Large intestine (tissue), 3 donors: ENCODE results near the gene GAGE12G. TPM values are rescaled to one million over a fixed set of nuclear protein-coding genes. Genes with fewer than 3 reads are reported as not detected.
"Not testable (repeated sequence)": the region's sequence is repeated elsewhere in the genome, so short reads cannot be mapped to it uniquely, and the experiment has no call there.

Source experiments
- DNase-seq, 2 donors: peaks; one replicate each; pipeline versions ENCODE4 v3.0.0 to v3.0.0-alpha.2; 2013
- H3K27ac ChIP-seq: one replicate; pipeline ENCODE4 v1.5.1; 2013; ENCODE audit warnings: low read length
- H3K27me3 ChIP-seq: 2 replicates; pipeline ENCODE4 v1.6.1; 2013; ENCODE audit warnings: low read length; ENCODE audit not compliant: control insufficient read depth, insufficient read depth
- H3K36me3 ChIP-seq: 2 replicates; pipeline ENCODE4 v1.6.1; 2013; ENCODE audit warnings: low read length; ENCODE audit not compliant: control insufficient read depth, insufficient read depth
- H3K4me1 ChIP-seq: one replicate; pipeline ENCODE4 v1.6.1; 2013; ENCODE audit warnings: low read length; ENCODE audit not compliant: control insufficient read depth, insufficient read depth
- H3K4me3 ChIP-seq: one replicate; pipeline ENCODE4 v1.5.1; 2013; ENCODE audit warnings: low read length
- H3K9me3 ChIP-seq: one replicate; pipeline ENCODE4 v1.6.1; 2013; ENCODE audit warnings: mild to moderate bottlenecking, low read depth, low read length, moderate library complexity; ENCODE audit not compliant: control insufficient read depth
- WGBS: methylation state at CpG from one replicate; pipeline ENCODE4 v1.1.5; 2013; ENCODE audit warnings: low lambda C conversion rate; ENCODE audit not compliant: insufficient coverage; 5-methylcytosine and 5-hydroxymethylcytosine counted together
- polyA plus RNA-seq: library from polyadenylated mRNA; unstranded; fragments of 120-200 nt; gene quantifications from one replicate; pipeline ENCODE4 v1.2.1, GENCODE V29; 2013

The GAGE12G gene
- polyA plus RNA-seq, 1 donor, result not detected

GRCh38 chrX:49590488-49590887 is 20.3 kb downstream of the GAGE12G start:
- not testable (repeated sequence) for H3K27me3 ChIP-seq, H3K4me1 ChIP-seq, H3K36me3 ChIP-seq, H3K9me3 ChIP-seq, H3K4me3 ChIP-seq, DNase-seq, H3K27ac ChIP-seq
- WGBS, result no CpG with 5 or more reads among the region's 17 CpGs

DNA sequence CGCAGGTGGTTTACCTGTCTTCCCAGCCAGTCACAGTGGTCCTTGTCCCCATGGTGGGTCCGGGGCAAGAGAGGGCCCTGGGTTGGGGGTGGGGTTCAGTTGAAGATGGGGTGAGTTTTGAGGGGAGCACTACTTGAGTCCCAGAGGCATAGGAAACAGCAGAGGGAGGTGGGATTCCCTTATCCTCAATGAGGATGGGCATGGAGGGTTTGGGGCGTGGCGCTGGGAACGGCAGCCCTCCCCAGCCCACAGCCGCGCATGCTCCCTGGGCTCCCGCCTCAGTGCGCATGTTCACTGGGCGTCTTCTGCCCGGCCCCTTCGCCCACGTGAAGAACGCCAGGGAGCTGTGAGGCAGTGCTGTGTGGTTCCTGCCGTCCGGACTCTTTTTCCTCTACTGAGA is 28.5 kb downstream of the GAGE12G start, which contains the start of gene GAGE1:
GAGE1 (plus strand) TSS at position 301 of the 400 bp plus-strand sequence. CDS start 1,155 bp downstream, outside the sequence.
- H3K9me3 ChIP-seq, H3K4me1 ChIP-seq, H3K27me3 ChIP-seq, DNase-seq, H3K36me3 ChIP-seq, H3K27ac ChIP-seq, H3K4me3 ChIP-seq: not testable (repeated sequence)
- no CpG with 5 or more reads among the region's 16 CpGs for whole genome bisulfite sequencing

DNA sequence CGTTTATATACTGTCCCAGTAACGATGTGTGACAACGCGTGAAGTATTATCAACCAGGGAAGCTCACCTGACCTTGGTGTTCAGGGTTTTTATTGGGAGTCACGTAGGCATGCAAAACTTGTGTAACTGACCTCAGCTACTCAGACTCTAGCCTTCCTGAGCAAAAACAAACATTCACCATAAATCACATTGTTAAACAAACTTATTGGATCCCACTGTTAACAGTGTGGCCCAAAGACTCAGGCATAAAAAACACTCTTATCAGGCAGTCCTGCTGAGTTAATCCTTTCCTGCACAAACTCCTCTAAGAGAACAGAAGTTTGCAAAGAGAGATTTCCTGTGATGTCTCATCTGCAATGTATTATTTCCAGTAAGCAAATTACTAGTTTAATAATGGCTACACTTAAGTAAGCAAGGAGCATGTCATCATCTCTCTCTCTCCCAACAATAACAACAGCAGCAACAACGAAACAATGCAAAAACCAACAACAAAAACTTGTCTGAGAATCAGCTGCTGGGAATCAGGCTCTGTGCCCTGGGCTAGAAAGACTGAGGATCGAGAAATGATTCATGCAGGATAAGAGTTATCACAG is 40.6 kb downstream of the GAGE12G start:
- Histone ChIP-seq H3K27me3 (no peaks in the 10 kb centered on the region), H3K27ac (no peak overlapping the region), H3K9me3 (no peaks in the 10 kb centered on the region), H3K4me3 (no peak overlapping the region), H3K4me1 (no peaks in the 10 kb centered on the region), H3K36me3 (no peaks in the 10 kb centered on the region)
- no CpG with 5 or more reads among the region's 7 CpGs for WGBS
- no peak for DNase-seq

DNA sequence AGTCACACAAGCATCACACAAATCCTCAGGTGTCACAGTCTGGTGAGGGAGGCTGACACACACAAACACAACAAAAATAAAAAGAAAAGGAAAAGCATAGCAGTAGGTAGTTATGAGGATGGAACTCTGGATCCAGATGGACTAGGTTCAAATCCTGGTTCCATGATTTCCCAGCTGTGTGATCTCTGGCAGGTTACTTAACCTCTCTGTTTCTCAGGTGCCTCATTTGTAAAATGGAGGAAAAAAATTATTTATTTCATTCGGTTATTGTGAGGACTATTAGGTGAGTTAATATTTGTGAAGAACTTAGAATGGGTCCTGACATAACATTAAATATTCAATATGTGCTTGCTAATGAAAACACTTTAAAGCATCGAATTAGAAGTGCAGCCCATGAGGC is 48.4 kb downstream of the GAGE12G start:
- no CpG with 5 or more reads among the region's 2 CpGs for WGBS
- DNase-seq, result no peak
- Histone ChIP-seq H3K9me3 (no peaks in the 10 kb centered on the region), H3K4me3 (no peak overlapping the region), H3K27me3 (no peaks in the 10 kb centered on the region), H3K27ac (no peak overlapping the region), H3K4me1 (no peaks in the 10 kb centered on the region), H3K36me3 (no peaks in the 10 kb centered on the region)

Other genes starting within 250 kb of the GAGE12G start
- gene GAGE12J, start 248.4 kb upstream of the GAGE12G start, polyA plus RNA-seq, result not detected
- gene GAGE13, start 238.8 kb upstream of the GAGE12G start, polyA plus RNA-seq, result not detected
- gene GAGE12C, start 38.2 kb upstream of the GAGE12G start, polyA plus RNA-seq, result not detected
- gene GAGE12D, start 28.7 kb upstream of the GAGE12G start, polyA plus RNA-seq, result not detected
- not detected for gene GAGE12E, start 19.1 kb upstream of the GAGE12G start, polyA plus RNA-seq
- gene GAGE12F, start 9.6 kb upstream of the GAGE12G start, polyA plus RNA-seq, result not detected
- gene GAGE12H, start 9.5 kb downstream of the GAGE12G start, polyA plus RNA-seq, result not detected
- gene GAGE2A, start 19.1 kb downstream of the GAGE12G start, polyA plus RNA-seq, result not detected
- gene GAGE1, start 28.6 kb downstream of the GAGE12G start, polyA plus RNA-seq, result not detected
- gene PAGE1, start 125.6 kb downstream of the GAGE12G start, polyA plus RNA-seq, result not detected